Neural cell (in vitro differentiated cells): Measurements from ENCODE around the gene TRIM15. TPM values are rescaled to one million over a fixed set of nuclear protein-coding genes. Genes with fewer than 3 reads are reported as not detected.
"Not testable (repeated sequence)": the region's sequence is repeated elsewhere in the genome, so short reads cannot be mapped to it uniquely, and the experiment has no call there.

Experiments used
- H2AFZ ChIP-seq: fragments of 200-600, 300-800 bp; sonication (generic), shearing (Covaris generic); 2 replicates; pipeline ENCODE4 v1.6.0; 2014; ENCODE audit warnings: low read depth, mild to moderate bottlenecking, antibody characterized with exemption, low read length, moderate library complexity
- H3F3A ChIP-seq: fragments of 200-600 bp; shearing (Covaris generic); 2 replicates; pipeline ENCODE4 v1.6.1; 2016; ENCODE audit warnings: mild to moderate bottlenecking, moderate library complexity, mixed read lengths, antibody characterized with exemption, low read length; ENCODE audit not compliant: insufficient read depth, poor library complexity, severe bottlenecking
- H3K27ac ChIP-seq: fragments of 200-600, 300-800 bp; sonication (generic), shearing (Covaris generic); 2 replicates; pipeline ENCODE4 v1.5.1; 2014; ENCODE audit warnings: mild to moderate bottlenecking, low read length, moderate library complexity
- H3K27me3 ChIP-seq: fragments of 300-800, 200-600 bp; sonication (generic), shearing (Covaris generic); 2 replicates; pipeline ENCODE4 v1.6.0; 2014; ENCODE audit warnings: mild to moderate bottlenecking, low read depth, low read length, moderate library complexity; ENCODE audit not compliant: insufficient read depth
- H3K36me3 ChIP-seq: fragments of 300-800, 200-600 bp; sonication (generic), shearing (Covaris generic); 2 replicates; pipeline ENCODE4 v1.5.1; 2014; ENCODE audit warnings: mild to moderate bottlenecking, antibody characterized with exemption, low read length, moderate library complexity; ENCODE audit not compliant: insufficient read depth
- H3K4me2 ChIP-seq: fragments of 300-800, 200-600 bp; sonication (generic), shearing (Covaris generic); 2 replicates; pipeline ENCODE4 v1.6.0; 2014; ENCODE audit warnings: mild to moderate bottlenecking, low read length
- H3K4me3 ChIP-seq: fragments of 300-800, 200-600 bp; sonication (generic), shearing (Covaris generic); 2 replicates; pipeline ENCODE4 v1.5.1; 2014; ENCODE audit warnings: mild to moderate bottlenecking, low read length, moderate library complexity
- H3K79me2 ChIP-seq: fragments of 200-600 bp; shearing (Covaris generic); replicated peaks from 2 replicates; pipeline ENCODE4 v1.6.0; 2014; ENCODE audit warnings: mild to moderate bottlenecking, low read length, moderate library complexity; ENCODE audit not compliant: insufficient read depth
- H3K9ac ChIP-seq: fragments of 300-800, 200-600 bp; sonication (generic), shearing (Covaris generic); 2 replicates; pipeline ENCODE4 v1.6.1; 2016; ENCODE audit warnings: mild to moderate bottlenecking, low read length, mixed read lengths
- H3K9me2 ChIP-seq: fragments of 200-600 bp; shearing (Covaris generic); 2 replicates; pipeline ENCODE4 v1.6.1; 2016; ENCODE audit warnings: mild to moderate bottlenecking, low read length, mixed read lengths; ENCODE audit not compliant: insufficient read depth
- H3K9me3 ChIP-seq: fragments of 200-600, 300-800 bp; sonication (generic), shearing (Covaris generic); 2 replicates; pipeline ENCODE4 v1.6.1; 2016; ENCODE audit warnings: mild to moderate bottlenecking, mixed run types, low read length, moderate library complexity, mixed read lengths
- H4K20me1 ChIP-seq: fragments of 200-600 bp; shearing (Covaris generic); 2 replicates; pipeline ENCODE4 v1.6.1; 2016; ENCODE audit warnings: mild to moderate bottlenecking, mixed run types; ENCODE audit not compliant: insufficient read depth
- CTCF ChIP-seq: fragments of 450-650 bp; IDR thresholded peaks from 2 replicates; pipeline ENCODE4 v1.5.1; 2014; ENCODE audit warnings: antibody characterized with exemption, mild to moderate bottlenecking, moderate library complexity; ENCODE audit not compliant: poor library complexity, severe bottlenecking
- EP300 ChIP-seq: fragments of 450-650 bp; conservative IDR thresholded peaks from 2 replicates; pipeline ENCODE4 v1.6.1; 2014; ENCODE audit warnings: antibody characterized with exemption, mild to moderate bottlenecking, moderate library complexity; ENCODE audit not compliant: poor library complexity, severe bottlenecking
- EZH2 ChIP-seq: fragments of 200-600, 300-800 bp; shearing (Covaris generic), sonication (generic); IDR thresholded peaks from 2 replicates; pipeline ENCODE4 v1.6.1; 2014; ENCODE audit warnings: antibody characterized with exemption, low read length, borderline replicate concordance, mild to moderate bottlenecking; ENCODE audit not compliant: insufficient read depth, poor library complexity, severe bottlenecking
- MXI1 ChIP-seq: fragments of 450-650 bp; conservative IDR thresholded peaks from 2 replicates; pipeline ENCODE4 v1.6.1; 2014; ENCODE audit warnings: antibody characterized with exemption, mild to moderate bottlenecking; ENCODE audit not compliant: poor library complexity, severe bottlenecking
- POLR2AphosphoS5 ChIP-seq: IDR thresholded peaks from 2 replicates; pipeline ENCODE4 v1.6.1; 2012
- RAD21 ChIP-seq: fragments of 450-650 bp; conservative IDR thresholded peaks from 2 replicates; pipeline ENCODE4 v1.6.1; 2014; ENCODE audit warnings: antibody characterized with exemption, mild to moderate bottlenecking, moderate library complexity
- SMC3 ChIP-seq: fragments of 450-650 bp; conservative IDR thresholded peaks from 2 replicates; pipeline ENCODE4 v1.6.1; 2014; ENCODE audit warnings: antibody characterized with exemption, mild to moderate bottlenecking, moderate library complexity; ENCODE audit not compliant: poor library complexity
- TAF1 ChIP-seq: IDR thresholded peaks from 2 replicates; pipeline ENCODE4 v1.6.1; 2012; ENCODE audit warnings: low read depth
- polyA plus RNA-seq: library from polyadenylated mRNA; depleted of rRNA; stranded (reverse); fragments of >200 nt; gene quantifications from 2 replicates; pipeline ENCODE4 v1.2.3, GENCODE V29; 2014
- TF ChIP-seq, protein P1 (sequence below): IDR thresholded peaks from 2 replicates; pipeline ENCODE4 v1.6.1; 2012; ENCODE audit warnings: borderline replicate concordance

TRIM15 gene
- polyA plus RNA-seq, 1 donor from 2014 or later, result not detected

DNA sequence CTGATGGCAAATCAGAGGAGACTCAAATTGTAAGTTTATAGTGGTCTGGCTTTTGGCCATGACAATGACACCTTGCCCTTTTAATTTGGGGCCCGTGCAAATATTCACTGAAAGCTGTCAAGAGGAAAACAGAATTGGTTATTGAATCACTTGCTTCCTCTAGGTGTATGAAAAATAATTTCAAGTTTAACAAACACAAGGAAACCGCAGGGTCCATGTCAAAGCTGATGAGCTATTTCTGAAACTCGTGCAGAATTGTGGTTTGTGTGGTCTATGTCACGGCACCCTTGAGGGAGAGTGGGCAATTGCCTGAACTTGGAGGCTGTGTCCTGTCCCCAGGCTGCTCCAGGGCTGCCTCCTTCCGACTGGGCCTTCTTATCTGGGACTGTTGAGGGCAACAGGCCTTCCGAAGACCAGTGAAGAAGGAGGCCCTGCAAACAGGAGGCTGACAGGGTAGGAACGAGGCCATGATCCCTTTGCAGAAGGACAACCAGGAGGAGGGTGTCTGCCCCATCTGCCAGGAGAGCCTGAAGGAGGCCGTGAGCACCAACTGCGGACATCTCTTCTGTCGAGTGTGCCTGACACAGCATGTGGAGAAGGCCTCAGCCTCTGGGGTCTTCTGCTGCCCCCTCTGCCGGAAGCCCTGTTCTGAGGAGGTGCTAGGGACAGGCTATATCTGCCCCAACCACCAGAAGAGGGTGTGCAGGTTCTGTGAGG is 26.6 kb upstream of the TRIM15 start:
- H3F3A ChIP-seq, result no peaks in the 10 kb centered on the region
- H3K9me3 ChIP-seq, result no peaks in the 10 kb centered on the region
- H4K20me1 ChIP-seq, result no peaks in the 10 kb centered on the region
- H2AFZ ChIP-seq, result no peak overlapping the region
- H3K27ac ChIP-seq, result no peak overlapping the region
- no peak overlapping the region for H3K9ac ChIP-seq
- no peaks in the 10 kb centered on the region for H3K36me3 ChIP-seq
- H3K79me2 ChIP-seq, result no peaks in the 10 kb centered on the region
- no peak overlapping the region for H3K4me3 ChIP-seq
- TF ChIP-seq EP300 (no peak), MXI1 (no peak), CTCF (no peak), RAD21 (no peak)
- TF ChIP-seq, protein P1, sequence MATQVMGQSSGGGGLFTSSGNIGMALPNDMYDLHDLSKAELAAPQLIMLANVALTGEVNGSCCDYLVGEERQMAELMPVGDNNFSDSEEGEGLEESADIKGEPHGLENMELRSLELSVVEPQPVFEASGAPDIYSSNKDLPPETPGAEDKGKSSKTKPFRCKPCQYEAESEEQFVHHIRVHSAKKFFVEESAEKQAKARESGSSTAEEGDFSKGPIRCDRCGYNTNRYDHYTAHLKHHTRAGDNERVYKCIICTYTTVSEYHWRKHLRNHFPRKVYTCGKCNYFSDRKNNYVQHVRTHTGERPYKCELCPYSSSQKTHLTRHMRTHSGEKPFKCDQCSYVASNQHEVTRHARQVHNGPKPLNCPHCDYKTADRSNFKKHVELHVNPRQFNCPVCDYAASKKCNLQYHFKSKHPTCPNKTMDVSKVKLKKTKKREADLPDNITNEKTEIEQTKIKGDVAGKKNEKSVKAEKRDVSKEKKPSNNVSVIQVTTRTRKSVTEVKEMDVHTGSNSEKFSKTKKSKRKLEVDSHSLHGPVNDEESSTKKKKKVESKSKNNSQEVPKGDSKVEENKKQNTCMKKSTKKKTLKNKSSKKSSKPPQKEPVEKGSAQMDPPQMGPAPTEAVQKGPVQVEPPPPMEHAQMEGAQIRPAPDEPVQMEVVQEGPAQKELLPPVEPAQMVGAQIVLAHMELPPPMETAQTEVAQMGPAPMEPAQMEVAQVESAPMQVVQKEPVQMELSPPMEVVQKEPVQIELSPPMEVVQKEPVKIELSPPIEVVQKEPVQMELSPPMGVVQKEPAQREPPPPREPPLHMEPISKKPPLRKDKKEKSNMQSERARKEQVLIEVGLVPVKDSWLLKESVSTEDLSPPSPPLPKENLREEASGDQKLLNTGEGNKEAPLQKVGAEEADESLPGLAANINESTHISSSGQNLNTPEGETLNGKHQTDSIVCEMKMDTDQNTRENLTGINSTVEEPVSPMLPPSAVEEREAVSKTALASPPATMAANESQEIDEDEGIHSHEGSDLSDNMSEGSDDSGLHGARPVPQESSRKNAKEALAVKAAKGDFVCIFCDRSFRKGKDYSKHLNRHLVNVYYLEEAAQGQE, result no peak
- no peak overlapping the region for H3K4me2 ChIP-seq
- peaks cover 8% of the 10 kb centered on the region for H3K27me3 ChIP-seq
- H3K9me2 ChIP-seq, result no peaks in the 10 kb centered on the region

DNA sequence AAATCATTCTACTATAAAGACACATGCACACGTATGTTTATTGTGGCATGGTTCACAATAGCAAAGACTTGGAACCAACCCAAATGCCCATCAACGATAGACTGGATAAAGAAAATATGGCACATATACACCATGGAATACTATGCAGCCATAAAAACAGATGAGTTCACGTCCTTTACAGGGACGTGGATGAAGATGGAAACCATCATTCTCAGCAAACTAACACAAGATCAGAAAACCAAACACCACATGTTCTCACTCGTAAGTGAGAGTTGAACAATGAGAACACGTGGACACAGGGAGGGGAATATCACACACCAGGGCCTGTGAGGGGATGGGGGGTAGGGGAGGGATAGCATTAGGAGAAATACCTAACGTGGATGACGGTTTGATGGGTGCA is 23.1 kb upstream of the TRIM15 start:
- not testable (repeated sequence) for H3K27ac ChIP-seq, H3K79me2 ChIP-seq, H3K4me3 ChIP-seq, H3K9me2 ChIP-seq, H3K36me3 ChIP-seq, H3F3A ChIP-seq, H3K9ac ChIP-seq, H2AFZ ChIP-seq, H3K9me3 ChIP-seq, H4K20me1 ChIP-seq, H3K4me2 ChIP-seq, H3K27me3 ChIP-seq

GRCh38 chr6:30142665-30143064 is 20.7 kb upstream of the TRIM15 start:
- Histone ChIP-seq H3K4me3 (no peak overlapping the region), H3K9me2 (no peaks in the 10 kb centered on the region), H3K79me2 (no peaks in the 10 kb centered on the region), H3K9ac (no peak overlapping the region), H3K27ac (no peak overlapping the region), H3K27me3 (peaks cover 4% of the 10 kb centered on the region), H3K4me2 (no peak overlapping the region), H3K9me3 (no peaks in the 10 kb centered on the region), H3F3A (no peaks in the 10 kb centered on the region), H2AFZ (no peak overlapping the region), H4K20me1 (no peaks in the 10 kb centered on the region), H3K36me3 (no peaks in the 10 kb centered on the region)
- no peak for TF ChIP-seq POLR2AphosphoS5
- TF ChIP-seq, protein P1, result no peak
- TF ChIP-seq CTCF, result no peak
- no peak for TF ChIP-seq RAD21
- no peak for TF ChIP-seq EZH2
- no peak for TF ChIP-seq SMC3
- TF ChIP-seq MXI1, result no peak
- no peak for TF ChIP-seq TAF1
- no peak for TF ChIP-seq EP300
